HG02678 (cell line): ENCODE data around the gene MEGF11.

Experiments
- ATAC-seq: cut with Tn5 transposase; IDR thresholded peaks from one replicate; pipeline ENCODE4 v1.9.1; 2021; ENCODE audit warnings: mild to moderate bottlenecking, moderate library complexity; ENCODE audit not compliant: unreplicated experiment

MEGF11 gene

DNA sequence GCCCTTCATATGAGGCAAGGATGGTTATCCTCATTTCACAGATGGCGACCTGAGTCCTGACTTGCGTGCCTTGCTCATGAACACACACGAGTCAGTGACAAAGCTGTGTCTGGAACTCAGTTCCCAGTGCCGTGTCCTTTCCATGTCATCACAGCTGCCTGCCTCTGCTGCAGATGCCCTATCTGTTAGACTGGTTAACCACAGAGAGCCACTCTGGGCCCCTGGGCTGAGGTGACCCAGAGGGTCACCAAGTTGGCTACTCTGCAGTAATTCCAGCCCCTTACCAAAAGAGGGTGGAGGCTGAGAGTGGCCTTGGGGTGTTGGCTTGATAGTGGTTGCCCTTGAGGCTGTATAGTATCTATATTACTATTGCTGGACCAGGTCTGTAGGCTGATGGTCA is 343.2 kb downstream of the MEGF11 start:
- no peak for ATAC-seq

DNA sequence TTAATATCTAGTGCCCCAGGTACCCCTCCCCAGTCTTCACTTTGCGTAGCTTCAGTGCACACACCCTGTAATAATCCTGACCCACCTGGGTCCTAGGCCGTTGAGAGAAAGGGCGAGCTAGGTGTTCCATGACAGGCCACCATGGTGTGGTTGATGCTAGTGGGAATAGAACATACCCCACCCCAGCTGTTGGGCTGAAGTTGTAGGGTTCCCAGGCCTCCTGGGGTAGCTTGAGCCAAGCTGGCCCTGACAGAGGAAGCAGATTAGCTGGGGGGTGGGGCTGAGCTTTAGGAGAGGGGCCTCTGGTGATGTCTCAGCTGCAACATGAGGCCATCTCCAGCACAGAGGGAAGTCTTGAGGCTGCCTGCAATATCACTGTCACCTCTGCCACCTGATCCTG is 343.7 kb downstream of the MEGF11 start:
- ATAC-seq = no peak

DNA sequence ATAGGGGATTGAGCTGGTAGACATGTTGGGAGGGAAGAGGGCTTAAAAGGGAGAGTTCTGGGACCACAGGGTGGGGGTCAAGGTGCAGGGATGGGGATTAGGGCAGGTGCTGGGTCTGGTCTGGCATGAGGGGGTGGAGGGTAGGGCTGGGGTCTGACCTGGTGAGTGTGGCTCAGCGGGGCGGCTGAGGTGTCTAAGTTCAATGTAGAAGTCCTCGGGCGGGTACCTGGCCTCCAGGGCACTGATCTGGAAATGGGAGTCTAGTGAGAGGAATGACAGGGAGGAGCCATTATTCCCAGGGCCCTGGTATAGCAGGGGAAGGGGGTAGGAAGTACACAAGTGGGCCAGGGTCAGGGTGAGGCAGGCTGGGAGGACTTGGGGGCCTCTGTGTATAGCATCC is 344.7 kb downstream of the MEGF11 start:
- no peak for ATAC-seq

DNA sequence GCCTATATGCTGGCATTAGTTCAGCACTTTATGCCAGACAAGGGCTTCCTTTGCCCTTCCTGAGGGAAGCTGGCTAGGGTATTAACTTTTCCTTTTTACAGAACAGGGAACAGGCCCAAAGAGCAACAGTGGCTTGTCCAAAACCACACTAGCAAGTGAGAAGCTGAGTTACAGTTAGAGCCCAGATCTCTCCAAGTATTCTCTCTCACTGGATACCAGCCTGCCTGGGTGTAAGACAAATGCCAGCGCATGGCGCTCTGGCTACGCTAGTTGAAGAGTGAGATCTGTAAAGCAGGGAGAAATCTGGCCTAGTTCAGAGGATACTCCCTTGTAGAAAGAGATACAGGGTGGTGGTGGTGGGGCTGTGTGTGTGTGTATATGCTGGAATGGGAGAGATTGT is 345.9 kb downstream of the MEGF11 start:
- no peak for ATAC-seq

DNA sequence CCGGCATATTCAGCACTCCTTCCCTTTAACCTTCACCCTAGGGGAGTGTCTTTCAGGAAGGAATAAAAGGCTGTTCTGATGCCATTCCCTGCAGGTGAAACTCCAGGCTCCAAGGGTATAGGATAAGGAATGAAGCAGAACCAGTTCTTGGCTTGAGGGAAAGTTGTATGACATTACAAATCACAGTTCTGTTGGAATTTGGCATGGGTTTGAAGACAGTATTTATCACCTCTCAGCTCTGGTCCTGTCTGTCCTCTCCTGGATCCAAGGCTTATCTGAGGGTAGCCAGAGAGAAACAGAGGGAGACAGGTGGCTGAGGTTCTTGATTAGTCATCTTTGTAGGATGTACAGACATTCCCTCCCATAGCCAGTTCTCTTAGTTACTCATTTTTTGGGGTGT is 347.2 kb downstream of the MEGF11 start:
- no peak for ATAC-seq

DNA sequence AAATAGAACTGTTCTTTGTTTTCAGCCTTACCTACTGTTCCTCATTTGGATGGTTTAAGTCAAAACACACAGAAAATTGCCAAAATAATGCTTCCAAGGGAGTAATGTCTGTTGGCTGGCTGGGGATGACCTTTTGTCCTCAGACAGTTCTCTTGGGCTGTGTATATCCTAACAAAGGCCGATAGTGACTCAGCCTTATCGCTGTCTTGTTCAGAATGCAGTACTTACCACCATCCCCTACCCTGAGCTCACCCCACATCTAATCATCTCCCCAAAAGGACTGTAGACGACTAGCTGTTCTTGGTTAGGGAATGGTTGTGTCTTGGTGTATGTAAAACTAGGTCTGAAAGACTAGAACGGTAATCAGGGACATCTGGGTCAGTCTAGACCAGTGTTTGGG is 349.2 kb downstream of the MEGF11 start:
- ATAC-seq = no peak

DNA sequence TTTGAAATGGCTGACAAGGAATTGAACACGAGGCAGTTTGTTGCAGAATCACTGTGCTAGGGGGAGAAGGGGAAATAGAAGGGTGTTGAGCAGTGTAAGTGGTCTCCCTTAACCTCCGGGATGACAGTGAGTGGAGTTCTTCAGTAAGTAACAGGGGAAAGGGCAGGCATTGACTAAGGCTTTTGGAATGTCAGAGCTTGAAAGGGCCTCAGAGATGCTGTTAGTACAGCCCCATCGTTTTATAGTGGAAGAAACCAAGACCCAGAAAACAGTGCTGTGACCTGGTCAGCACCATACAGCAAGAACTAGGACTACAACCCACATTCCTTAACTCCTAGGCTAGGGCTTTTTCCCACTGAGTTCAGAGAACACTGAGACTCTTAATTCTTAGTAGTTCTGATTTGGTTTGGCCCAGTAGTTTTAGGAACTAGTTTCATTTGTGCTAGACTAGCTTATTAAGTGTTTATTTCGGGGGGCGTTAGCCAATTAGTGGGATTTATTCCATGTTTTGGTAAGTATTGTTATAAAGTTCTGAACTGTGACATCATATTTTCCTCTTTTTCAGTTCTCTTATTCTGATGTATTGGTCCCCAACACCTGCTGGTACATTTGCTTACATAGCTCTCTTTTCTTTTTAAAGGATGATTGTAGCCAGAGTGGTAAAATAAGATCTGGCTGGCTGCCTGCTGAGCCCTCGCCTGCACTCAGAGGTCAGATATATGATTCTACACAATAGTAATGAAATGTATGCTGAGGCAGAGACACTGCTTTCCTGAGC is 350.1 kb downstream of the MEGF11 start:
- ATAC-seq = no peak

DNA sequence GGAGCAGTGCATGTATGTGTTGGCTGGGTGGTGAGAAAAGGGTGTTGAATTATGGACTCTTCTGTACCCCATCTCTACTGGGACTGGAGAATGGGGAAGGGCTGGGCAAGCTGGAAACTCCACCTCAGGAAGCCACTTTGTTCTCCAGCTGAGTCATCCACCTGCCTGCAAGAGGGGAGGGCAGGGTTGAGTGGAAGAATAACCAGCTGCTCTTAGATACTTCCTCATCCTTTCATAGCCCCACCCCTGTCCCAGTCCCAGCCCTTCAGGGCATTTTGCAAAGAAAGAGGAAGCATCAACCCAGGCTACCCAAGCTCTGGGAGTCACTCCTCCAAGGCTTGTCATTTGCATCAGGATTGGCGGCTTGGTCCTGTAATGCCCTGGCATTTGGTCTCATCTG is 351.2 kb downstream of the MEGF11 start:
- ATAC-seq = peak; percentile 70

DNA sequence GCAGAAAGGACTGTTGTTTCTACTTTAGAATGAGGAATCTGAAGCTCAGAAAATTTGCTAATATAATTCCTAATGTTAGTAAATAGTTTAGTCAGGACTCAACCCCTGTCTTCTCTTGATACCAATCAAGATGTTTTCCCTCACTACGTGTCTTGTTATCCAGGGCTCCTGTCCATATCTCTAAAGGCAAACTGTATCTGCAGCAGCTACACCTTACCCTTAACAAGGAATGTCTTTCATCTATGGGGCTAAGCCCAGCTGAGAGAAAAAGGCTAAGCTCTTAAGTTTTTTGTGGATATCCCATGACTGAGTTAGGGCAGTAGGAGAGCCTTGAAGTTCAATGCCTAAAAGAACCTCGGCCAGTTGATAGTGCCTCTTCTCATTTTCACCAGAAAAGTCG is 351.7 kb downstream of the MEGF11 start:
- ATAC-seq = no peak

DNA sequence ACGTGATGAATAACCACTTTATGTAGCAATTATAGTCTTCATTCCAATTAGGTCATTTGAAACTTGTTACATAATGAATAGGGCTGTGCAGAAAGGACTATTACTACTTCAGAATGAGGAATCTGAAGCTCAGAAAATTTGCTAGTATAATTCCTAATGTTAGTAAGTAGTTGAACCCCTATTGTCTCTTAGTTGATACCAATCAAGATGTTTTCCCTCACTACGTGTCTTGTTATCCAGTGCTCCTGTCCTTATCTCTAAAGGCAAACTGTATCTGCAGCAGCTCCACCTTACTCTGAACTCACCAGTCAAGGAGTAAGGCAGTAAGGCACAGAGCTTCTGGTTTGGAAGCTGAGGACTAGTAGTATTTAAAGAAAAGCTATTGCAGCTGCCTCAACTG is 352.2 kb downstream of the MEGF11 start:
- ATAC-seq = no peak

DNA sequence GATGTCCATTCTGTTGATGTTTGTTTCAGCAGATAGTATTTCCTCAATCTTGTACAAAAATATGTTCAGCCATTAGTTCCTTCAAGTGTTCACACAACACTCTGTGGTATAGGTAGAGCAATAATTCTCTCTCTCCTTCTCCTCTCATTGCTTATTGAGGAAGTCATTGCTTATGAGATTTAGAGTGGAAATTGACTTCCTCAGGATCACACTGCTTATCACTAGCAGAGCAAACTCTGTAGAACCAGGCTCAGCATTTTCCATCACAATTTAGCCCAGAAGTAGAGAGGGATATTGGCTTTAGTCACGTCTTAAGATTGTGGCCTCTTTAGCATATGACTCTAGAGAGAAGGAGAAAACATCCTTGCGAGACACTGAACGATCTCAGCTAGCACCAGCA is 353.1 kb downstream of the MEGF11 start:
- ATAC-seq = no peak

DNA sequence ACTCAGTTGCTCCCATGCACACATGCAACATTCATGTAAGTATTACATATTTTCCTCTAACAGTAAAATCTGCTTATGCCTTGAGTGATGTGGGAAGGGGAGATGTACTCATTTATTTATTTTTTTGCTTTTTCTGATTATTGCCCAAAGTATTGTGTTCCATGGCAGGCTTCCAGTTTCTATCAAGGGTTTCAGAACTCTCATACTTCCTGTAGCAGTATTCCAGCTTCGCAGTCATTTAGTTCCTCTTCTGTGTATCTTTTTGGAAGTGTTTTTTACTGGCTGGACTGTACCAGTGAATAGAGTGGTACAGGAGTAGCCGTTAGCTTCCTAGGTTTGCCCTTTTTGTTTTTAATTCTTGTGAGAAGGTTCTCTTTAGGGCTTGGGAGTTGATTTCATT is 357.3 kb downstream of the MEGF11 start:
- ATAC-seq = no peak

DNA sequence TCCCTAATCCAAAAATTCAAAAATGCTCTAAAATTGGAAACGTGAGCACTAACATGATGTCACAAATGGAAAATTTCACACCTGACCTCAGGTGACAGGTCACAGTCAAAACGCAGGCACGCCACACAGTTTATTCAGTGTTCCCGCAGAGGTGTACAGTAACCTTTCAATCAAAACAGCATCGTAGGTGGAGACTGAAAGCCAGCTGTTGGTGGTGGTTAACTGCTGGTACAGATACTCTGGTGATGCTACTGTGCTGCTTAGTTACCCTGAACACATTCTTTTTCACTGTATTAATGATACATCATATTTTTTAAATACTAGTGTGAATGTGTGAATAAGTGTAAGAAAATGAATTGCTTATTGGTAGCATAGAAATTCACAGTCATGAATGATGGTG is 360.5 kb downstream of the MEGF11 start:
- no peak for ATAC-seq

DNA sequence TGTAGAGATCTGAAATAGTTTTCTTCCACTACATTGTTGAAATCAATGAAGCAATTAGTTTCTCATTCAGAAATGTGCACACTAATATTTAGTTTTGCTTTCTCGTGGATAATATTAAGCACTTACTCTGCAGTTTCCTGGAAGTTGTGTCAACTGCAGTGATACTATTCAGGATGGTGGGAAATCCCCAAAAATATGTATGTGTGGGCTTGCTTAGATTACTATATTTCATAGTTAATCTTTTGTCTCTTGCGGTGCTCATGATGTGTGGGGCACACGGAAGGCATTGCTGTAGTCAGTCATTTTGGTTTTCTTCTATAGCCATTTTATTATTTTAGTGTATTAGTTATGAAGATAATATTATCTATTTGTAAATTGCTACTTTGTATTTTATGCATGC is 364.6 kb downstream of the MEGF11 start:
- ATAC-seq = no peak

DNA sequence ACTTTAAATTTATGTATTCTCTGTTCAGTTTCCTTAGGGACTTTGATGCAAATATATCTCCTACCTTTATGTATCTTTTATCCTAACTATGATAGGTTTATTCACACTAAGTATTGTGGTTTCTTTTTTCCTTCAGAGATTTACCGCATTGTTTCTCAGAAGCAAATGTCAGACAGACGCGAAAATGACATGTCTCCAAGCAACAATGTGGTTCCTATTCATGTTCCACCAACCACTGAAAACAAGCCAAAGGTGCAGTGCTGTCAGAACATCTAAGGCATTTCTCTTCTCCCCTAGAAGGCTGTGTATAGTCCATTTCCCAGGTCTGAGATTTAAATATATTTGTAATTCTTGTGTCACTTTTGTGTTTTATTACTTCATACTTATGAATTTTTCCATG is 366.0 kb downstream of the MEGF11 start:
- no peak for ATAC-seq

DNA sequence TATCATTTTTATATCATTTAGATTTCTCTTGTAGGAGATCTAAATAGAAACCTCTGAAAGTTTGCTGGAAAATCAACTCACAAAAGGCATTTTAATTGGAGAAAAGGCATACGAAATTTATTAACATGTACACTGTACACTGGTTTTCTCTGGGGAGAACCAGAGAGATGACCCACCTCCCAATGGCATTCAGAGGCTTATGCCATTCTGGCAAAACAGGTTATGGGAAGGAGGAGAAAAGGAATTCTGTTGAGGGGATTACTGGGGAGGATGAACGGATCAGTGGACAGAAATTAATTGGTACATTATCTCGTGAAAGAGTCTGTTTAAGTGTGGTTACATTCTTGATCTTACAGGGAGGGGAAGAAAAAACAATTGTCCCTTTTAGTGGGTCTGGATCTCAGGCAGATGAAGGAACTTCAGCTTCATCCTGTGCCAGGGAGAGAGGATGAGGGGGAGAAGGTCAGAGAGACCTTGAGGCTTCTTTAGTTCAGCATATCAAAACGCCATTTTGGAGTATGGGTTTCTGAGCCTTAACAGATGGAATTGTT is 367.8 kb downstream of the MEGF11 start:
- ATAC-seq = no peak

DNA sequence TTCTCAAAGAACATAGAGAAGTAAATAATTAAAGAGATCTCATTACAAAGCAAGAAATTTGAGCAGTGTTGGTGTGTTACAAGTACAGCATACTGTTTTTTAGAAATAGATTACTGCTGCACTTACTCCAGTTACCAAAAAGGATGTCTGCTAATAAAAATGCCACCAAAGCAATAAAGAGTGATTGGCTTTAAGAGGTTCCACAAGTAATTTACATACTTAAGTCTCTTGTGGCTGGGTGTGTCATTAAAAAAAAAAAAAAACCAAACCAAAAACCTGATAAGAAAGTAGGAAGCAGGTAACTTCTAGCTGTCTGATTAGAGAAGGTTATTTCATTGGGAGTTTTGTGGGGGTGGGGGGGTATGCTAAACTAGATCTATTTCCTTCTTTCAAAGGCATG is 369.0 kb downstream of the MEGF11 start:
- ATAC-seq = no peak

DNA sequence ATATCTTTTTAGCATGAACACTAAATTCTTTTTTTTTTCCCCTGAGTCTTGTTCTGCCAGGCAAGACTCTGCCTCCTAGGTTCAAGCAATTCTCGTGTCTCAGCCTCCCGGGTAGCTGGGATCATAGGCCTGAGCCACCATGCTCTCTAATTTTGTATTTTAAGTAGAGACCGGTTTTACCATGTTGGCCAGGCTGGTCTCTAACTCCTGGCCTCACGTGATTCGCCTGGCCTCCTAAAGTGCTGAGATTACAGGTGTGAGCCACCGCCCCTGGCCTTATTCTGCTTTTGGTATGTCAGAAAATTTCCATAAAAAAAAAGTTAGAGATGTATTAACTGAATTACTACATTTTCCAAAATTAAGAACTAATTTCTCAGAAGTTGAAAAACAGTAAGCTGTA is 370.0 kb downstream of the MEGF11 start:
- no peak for ATAC-seq

DNA sequence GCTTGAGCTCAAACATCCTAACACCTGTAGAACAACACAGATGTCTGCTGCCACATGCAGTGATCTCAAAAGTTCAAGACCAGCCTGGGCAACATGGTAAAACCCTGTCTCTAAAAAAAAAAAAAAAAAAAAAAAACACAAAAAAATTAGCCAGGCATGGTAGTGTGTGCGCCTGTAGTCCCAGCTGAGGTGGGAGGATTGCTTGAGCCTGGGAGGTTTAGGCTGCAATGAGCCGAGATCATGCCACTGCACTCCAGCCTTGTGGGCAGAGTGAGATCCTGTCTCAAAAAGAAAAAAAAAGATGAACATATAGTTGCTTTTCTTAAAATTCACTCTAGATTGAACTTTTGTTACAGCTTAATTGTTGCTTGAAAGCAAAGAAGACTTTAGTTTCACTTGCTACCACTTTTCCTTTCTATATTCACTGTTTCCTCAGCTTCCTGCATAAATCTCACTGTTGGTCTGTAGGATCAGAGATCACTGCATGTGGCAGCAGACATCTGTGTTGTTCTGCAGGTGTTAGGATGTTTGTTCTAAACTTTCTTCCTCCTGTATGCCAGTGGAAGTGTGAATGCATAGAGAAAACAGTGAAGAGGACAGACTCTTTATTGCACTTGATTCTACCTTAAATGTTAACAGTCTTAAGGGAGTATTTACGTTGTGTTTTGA is 371.6 kb downstream of the MEGF11 start:
- no peak for ATAC-seq

DNA sequence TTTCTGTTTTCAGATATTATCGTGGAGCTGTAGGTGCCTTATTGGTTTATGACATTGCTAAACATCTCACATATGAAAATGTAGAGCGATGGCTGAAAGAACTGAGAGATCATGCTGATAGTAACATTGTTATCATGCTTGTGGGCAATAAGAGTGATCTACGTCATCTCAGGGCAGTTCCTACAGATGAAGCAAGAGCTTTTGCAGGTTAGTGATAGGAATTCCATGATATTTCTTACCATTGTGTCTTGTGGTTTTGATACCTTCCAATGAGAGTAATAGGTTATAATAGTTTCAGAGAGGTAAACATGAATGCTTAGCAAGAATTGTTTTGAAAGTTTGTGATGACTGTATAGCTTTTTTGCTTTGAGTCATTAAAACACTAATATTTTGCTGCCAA is 375.8 kb downstream of the MEGF11 start:
- ATAC-seq = no peak

DNA sequence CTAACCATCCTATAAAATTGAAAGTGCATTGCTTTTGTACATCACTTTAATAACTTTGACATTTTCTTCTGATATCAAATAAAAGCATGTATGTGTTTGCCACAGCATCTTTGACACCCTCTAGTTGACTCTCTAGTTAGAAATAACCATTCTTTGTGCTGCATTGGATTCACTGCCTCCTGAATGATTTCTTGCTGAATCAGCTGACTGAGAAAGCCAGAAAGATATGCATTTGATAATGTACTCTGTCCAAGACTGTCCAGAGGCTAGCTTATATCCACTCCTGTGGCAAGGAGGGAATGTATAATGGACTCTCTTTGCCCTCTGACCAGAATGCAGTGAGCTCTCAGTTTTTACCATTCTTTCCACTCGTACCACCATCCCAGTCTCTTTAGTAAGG is 378.1 kb downstream of the MEGF11 start:
- ATAC-seq = no peak

DNA sequence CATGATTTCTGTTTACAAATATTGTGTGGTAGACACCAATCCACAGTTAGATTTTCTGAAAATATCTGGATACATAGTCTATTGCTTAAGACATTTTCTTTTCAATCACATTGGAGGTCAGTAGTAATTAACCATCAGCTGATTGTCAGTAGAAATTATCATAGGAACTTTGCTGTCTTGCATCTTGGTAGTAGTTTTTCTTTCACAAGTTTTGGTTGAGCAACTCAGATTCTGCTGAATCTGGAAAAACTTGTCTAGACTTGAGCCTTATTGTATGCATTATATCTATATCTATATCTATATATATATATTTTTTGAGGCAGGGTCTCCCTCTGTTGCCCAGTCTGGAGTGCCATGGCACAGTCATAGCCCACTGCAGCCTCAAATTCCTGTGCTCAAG is 380.3 kb downstream of the MEGF11 start:
- no peak for ATAC-seq
